ENCODE data around the gene NEDD4L. TPM values are rescaled to one million over a fixed set of nuclear protein-coding genes. Genes with fewer than 3 reads are reported as not detected.
"Not testable (repeated sequence)": the region's sequence is repeated elsewhere in the genome, so short reads cannot be mapped to it uniquely, and the experiment has no call there.

Gene NEDD4L
- total RNA-seq, 2 donors from 2014 or later, result 149 to 212 TPM

DNA sequence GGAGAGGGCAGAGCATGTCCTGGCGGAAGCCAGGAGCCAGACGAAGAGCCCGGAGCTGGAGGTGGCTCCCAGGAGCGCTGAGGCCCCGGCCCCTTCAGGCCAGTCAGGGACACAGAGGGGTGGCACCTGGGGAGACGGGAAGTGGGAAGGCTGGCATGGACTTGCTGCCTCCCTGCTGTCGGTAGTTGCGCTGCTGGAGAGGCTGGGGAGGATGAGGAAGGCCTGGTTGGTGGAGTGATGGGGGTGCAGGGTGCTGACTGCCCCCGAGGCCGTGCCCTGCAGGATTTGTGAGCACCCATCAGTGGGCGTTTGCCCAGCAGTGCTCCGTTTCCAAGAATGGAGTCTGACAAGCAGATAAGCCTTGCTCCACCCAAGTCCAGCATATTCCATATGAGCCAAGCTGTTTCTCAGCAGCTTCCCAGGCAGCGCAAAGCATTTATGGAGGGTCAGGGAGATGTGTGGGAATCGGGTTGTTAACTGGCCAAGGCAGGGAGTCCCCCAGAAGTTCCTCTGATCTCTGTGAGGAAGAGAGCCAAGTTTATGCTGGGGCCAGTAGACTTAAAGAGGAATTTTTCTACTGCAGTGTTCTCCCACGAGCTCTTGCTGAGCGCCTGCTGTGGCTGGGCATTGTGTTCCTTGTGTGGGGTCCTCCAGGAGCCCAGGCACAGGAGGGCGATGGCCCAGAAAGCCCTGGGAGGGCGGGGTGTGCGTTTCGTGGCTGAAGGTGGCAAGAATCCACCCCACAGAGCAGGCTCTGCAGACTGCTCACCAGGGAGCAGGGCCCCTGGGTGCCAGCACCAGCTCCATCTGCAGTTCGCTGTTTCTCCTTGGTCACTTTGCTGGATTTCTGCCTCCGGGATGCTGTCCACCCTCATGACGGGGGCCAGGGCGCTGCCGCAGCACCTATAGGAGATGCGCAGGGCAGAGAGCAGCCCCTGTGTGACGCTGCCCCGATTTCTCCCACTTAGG, 334.7 kb downstream of the NEDD4L start:
- Histone ChIP-seq H3K4me1 (no peaks in the 10 kb centered on the region), H3K36me3 (no peaks in the 10 kb centered on the region), H3K27me3 (no peaks in the 10 kb centered on the region), H3K9me3 (no peaks in the 10 kb centered on the region), H3K27ac (no peak overlapping the region), H3K9ac (ENCODE audit: low read depth in 2 of 2, low read length in 2 of 2) (no peak overlapping the region), H3K4me3 (no peak overlapping the region)
- no peak for DNase-seq
- TF ChIP-seq, protein P1, sequence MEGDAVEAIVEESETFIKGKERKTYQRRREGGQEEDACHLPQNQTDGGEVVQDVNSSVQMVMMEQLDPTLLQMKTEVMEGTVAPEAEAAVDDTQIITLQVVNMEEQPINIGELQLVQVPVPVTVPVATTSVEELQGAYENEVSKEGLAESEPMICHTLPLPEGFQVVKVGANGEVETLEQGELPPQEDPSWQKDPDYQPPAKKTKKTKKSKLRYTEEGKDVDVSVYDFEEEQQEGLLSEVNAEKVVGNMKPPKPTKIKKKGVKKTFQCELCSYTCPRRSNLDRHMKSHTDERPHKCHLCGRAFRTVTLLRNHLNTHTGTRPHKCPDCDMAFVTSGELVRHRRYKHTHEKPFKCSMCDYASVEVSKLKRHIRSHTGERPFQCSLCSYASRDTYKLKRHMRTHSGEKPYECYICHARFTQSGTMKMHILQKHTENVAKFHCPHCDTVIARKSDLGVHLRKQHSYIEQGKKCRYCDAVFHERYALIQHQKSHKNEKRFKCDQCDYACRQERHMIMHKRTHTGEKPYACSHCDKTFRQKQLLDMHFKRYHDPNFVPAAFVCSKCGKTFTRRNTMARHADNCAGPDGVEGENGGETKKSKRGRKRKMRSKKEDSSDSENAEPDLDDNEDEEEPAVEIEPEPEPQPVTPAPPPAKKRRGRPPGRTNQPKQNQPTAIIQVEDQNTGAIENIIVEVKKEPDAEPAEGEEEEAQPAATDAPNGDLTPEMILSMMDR (IDR thresholded peaks at IDR 0.05), result no peak
- intact Hi-C loops (cut with DNase I), result no loop called here

DNA sequence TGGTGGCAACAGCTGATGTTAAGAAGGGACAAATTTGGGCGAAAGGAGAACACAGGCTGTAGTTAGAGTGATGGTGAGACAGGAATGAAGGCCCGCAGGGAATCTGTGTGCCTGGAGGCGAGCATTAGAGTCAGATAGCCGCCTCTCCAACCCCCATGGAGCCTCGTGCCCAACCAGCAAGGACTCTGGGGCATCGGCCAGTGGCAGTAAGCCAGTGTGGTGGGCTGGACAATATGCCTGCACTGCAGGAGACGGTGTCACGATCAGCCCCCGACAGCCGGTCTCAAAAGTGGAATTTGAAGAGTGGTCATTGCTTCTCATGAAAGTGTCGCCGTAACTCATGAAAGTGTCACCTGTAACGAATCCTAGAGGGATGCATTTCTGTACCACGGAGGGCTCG, 335.4 kb downstream of the NEDD4L start:
- Histone ChIP-seq H3K27me3 (no peaks in the 10 kb centered on the region), H3K9me3 (no peaks in the 10 kb centered on the region), H3K9ac (ENCODE audit: low read depth in 2 of 2, low read length in 2 of 2) (no peak overlapping the region), H3K4me1 (no peaks in the 10 kb centered on the region), H3K36me3 (peaks cover under 1% of the 10 kb centered on the region), H3K4me3 (no peak overlapping the region), H3K27ac (no peak overlapping the region)
- no peak for DNase-seq
- intact Hi-C loops (cut with DNase I), result no loop called here
- TF ChIP-seq, protein P1 (IDR thresholded peaks at IDR 0.05), result no peak

DNA sequence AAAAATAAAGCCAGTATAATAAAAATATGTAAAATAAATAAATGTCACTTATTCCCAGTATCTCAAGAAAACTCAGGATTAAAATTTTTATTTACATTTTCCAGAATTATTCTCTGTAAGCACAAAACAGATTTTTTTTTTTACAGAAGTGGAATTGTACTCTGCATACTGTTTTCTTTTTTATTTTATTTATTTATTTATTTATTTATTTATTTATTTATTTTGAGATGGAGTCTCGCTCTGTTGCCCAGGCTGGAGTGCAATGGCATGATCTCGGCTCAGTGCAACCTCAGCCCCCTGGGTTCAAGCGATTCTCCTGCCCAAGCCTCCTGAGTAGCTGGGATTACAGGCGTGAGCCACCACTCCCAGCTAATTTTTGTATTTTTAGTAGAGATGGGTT, 336.1 kb downstream of the NEDD4L start:
- H3K4me3 ChIP-seq; intact Hi-C loops (cut with DNase I); H3K4me1 ChIP-seq; DNase-seq; H3K36me3 ChIP-seq; H3K9me3 ChIP-seq; H3K9ac ChIP-seq (ENCODE audit: low read depth in 2 of 2, low read length in 2 of 2); H3K27ac ChIP-seq; H3K27me3 ChIP-seq: not testable (repeated sequence)

DNA sequence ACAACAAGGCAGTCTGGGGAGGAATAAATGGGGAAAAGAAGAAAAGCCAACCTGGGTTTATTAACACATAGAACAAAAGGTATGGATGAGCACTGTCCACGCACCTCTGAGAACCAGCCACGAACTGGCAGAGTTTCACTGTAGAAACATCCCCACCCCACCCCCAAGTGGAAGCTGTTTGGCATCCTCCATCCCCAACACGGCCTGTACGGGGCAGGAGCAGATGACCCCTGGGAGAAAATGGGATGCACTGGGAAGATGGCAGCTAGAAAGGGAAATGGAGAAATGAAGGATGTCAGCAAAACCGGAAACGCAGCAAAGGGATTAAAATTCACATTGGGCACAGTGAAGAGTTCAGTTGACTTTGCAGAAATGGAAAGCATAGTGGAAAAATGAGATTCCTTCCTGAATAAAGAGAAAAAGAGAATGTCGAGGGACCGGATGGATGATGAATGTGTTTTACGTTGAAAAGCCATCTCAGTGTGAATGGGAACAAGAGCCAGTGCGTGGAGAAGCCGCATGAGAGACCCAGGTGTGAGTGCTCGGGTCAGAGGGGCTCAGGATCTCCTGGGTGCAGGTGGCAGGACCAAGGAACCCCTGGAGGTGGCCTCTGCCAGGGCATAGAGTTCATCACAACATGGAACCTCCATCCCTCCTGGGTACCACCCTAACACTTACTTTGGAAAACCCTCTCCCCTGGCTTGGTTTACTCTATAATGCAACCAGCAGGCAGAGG, 337.8 kb downstream of the NEDD4L start:
- Histone ChIP-seq H3K4me3 (no peak overlapping the region), H3K9ac (ENCODE audit: low read depth in 2 of 2, low read length in 2 of 2) (no peak overlapping the region), H3K36me3 (peaks cover 14% of the 10 kb centered on the region), H3K27me3 (no peaks in the 10 kb centered on the region), H3K9me3 (no peaks in the 10 kb centered on the region), H3K27ac (no peak overlapping the region), H3K4me1 (no peaks in the 10 kb centered on the region)
- TF ChIP-seq, protein P1 (IDR thresholded peaks at IDR 0.05), result no peak
- intact Hi-C loops (cut with DNase I), result no loop called here
- no peak for DNase-seq

DNA sequence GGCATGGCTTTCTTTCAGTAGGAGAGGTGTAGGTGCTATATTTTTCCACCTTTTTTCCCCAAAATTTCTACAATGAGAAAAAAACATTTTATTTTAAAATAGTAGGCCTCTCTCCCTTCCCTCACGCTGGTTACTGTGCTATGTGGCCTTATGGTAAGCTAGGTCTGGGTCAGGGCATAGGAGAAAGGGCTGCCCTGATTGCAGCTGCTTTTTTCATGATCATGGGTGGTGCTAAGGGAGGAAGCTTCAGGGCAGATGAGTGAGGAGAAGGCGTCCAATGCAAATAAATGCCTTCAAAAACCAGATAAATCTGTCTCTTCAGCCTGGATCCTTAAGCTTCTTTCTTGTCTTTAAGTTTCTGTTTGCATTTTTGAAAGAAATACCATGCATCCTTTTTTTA, 338.4 kb downstream of the NEDD4L start:
- intact Hi-C loops (cut with DNase I), result no loop called here
- Histone ChIP-seq H3K9me3 (no peaks in the 10 kb centered on the region), H3K4me1 (no peaks in the 10 kb centered on the region), H3K36me3 (peaks cover 14% of the 10 kb centered on the region), H3K27me3 (no peaks in the 10 kb centered on the region), H3K27ac (no peak overlapping the region), H3K9ac (ENCODE audit: low read depth in 2 of 2, low read length in 2 of 2) (no peak overlapping the region), H3K4me3 (no peak overlapping the region)
- TF ChIP-seq, protein P1 (IDR thresholded peaks at IDR 0.05), result no peak
- no peak for DNase-seq

Measured in colonic mucosa (tissue), 4 donors.